D721Med (cell line): Measurements from ENCODE around the gene KRT85.

Source experiments
- DNase-seq: peaks from one replicate; pipeline ENCODE4 v3.0.0; 2011; ENCODE audit warnings: low spot score; ENCODE audit not compliant: insufficient read length
- FAIRE-seq: peaks from 2 replicates; lab custom pipeline; 2011; peaks lifted over from hg19 to GRCh38; lab: Jason Lieb, UNC
- TF ChIP-seq, protein P1 (sequence below): IDR thresholded peaks from 2 replicates; pipeline ENCODE4 v1.5.1; 2012; ENCODE audit warnings: mild to moderate bottlenecking, control low read depth; ENCODE audit not compliant: insufficient read depth; ENCODE audit errors: missing control alignments

Gene KRT85

GRCh38 chr12:52367876-52368275 lies 595 bp upstream of the KRT85 start:
- no peak for FAIRE-seq
- no peak for DNase-seq
- TF ChIP-seq, protein P1, sequence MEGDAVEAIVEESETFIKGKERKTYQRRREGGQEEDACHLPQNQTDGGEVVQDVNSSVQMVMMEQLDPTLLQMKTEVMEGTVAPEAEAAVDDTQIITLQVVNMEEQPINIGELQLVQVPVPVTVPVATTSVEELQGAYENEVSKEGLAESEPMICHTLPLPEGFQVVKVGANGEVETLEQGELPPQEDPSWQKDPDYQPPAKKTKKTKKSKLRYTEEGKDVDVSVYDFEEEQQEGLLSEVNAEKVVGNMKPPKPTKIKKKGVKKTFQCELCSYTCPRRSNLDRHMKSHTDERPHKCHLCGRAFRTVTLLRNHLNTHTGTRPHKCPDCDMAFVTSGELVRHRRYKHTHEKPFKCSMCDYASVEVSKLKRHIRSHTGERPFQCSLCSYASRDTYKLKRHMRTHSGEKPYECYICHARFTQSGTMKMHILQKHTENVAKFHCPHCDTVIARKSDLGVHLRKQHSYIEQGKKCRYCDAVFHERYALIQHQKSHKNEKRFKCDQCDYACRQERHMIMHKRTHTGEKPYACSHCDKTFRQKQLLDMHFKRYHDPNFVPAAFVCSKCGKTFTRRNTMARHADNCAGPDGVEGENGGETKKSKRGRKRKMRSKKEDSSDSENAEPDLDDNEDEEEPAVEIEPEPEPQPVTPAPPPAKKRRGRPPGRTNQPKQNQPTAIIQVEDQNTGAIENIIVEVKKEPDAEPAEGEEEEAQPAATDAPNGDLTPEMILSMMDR: no peak

- DNase-seq (no peak), FAIRE-seq (no peak)
- TF ChIP-seq, protein P1: no peak
Measured at GRCh38 chr12:52364901-52365489, 2.3 kb downstream of the KRT85 start.

- FAIRE-seq (no peak), DNase-seq (no peak)
- TF ChIP-seq, protein P1: no peak
Measured at GRCh38 chr12:52364061-52364460, 3.2 kb downstream of the KRT85 start.

DNA sequence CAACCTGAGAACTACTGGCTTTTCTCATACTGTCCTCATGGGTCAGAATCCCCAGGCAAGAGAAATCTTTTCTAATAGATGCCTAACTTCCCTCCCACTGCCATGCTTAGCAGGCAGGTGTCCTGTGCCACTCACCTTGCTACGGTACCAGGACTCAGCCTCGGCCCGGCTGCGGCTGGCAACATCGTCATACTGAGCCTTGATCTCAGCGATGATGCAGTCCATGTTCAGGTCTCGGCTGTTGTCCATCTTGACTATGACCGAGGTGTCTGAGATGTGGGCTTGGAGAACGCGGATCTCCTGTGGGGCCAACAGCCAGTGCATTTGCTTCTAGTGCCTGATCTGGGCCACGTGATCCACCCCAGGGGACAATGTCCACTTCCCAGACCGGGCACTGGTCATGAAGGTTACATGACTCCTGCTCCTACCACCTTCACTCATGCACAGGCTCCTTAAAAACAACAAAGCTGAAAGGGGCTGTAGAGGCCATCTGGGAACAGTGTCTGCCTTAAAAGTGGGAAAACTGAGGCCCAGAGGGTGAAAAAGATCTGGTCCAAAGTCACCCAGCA lies 4.1 kb downstream of the KRT85 start:
- DNase-seq (no peak), FAIRE-seq (no peak)
- TF ChIP-seq, protein P1: no peak

GRCh38 chr12:52362118-52362726 lies 5.1 kb downstream of the KRT85 start:
- TF ChIP-seq, protein P1: no peak
- no peak for FAIRE-seq
- DNase-seq: no peak

GRCh38 chr12:52361553-52361952 lies 5.7 kb downstream of the KRT85 start:
- TF ChIP-seq, protein P1: no peak
- FAIRE-seq (no peak), DNase-seq (no peak)
